Activated naive CD4-positive, alpha-beta T cell treated with anti-CD3 and anti-CD28 coated beads for 36 hours (primary cell): ENCODE data around the gene RACK1. TPM values are rescaled to one million over a fixed set of nuclear protein-coding genes. Genes with fewer than 3 reads are reported as not detected.
A peak's percentile ranks its signal among the peaks of the same experiment; 100 is the strongest.

Source experiments
- CTCF ChIA-PET: fragments of 350-600 bp; sonication (Branson Sonifier 250); formaldehyde crosslinking; loops from one replicate; lab custom pipeline; 2021; ENCODE audit warnings: antibody characterized with exemption; lab: Charles Lee
- DNase-seq: peaks from one replicate; pipeline ENCODE4 v3.0.0-alpha.2; 2020
- H3K27ac Mint-ChIP-seq: one replicate; pipeline ENCODE4 v1.8.0; 2021; ENCODE audit warnings: mild to moderate bottlenecking, mixed read lengths
- H3K27me3 Mint-ChIP-seq: one replicate; pipeline ENCODE4 v1.8.0; 2021; ENCODE audit warnings: low read depth, mixed read lengths
- H3K36me3 Mint-ChIP-seq: one replicate; pipeline ENCODE4 v1.8.0; 2021; ENCODE audit warnings: low read depth, mixed read lengths
- H3K4me1 Mint-ChIP-seq: one replicate; pipeline ENCODE4 v1.8.0; 2021; ENCODE audit warnings: low read depth, mixed read lengths
- H3K4me3 Mint-ChIP-seq: one replicate; pipeline ENCODE4 v1.8.0; 2021; ENCODE audit warnings: mild to moderate bottlenecking, moderate library complexity, mixed read lengths
- H3K9me3 Mint-ChIP-seq: one replicate; pipeline ENCODE4 v1.8.0; 2021; ENCODE audit warnings: mixed read lengths
- intact Hi-C: fragments of 100-400 bp; cut with micrococcal nuclease; formaldehyde crosslinking; loops from one replicate; pipeline ENCODE4 v1.15.1; 2023
- microRNA-seq: library from miRNA; unstranded; fragments of <30 nt; microRNA quantifications from one replicate; pipeline ENCODE4 v1.2.0, GENCODE V29; 2022; ENCODE audit warnings: borderline microRNAs expressed, borderline replicate concordance
- total RNA-seq, 2 experiments: library from RNA; stranded (reverse); gene quantifications; one replicate each; pipeline ENCODE4 v1.2.3, GENCODE V29; 2021

The RACK1 gene
- total RNA-seq, 2 experiments from 2014 or later: 3,176 to 3,362 TPM

GRCh38 chr5:181187500-181188213, 56.0 kb downstream of the RACK1 start:
- Mint-ChIP-seq H3K4me1 (peaks cover 33% of the 10 kb centered on the region), H3K4me3 (peak overlapping the region; percentile 85)

GRCh38 chr5:181186986-181187499, 56.7 kb downstream of the RACK1 start:
- Mint-ChIP-seq H3K36me3 (peaks cover 10% of the 10 kb centered on the region), H3K9me3 (no peaks in the 10 kb centered on the region), H3K27me3 (peaks cover 10% of the 10 kb centered on the region), H3K4me3 (peak overlapping the region; percentile 85), H3K4me1 (peaks cover 34% of the 10 kb centered on the region), H3K27ac (peak overlapping the region; percentile 94)
- no peak for DNase-seq
- CTCF ChIA-PET: interaction anchor here (2.6 kb wide), 1 partner anchor 14 kb away, joined by 12 read pairs; no protein-coding TSS in a partner anchor
- intact Hi-C loops: loop anchor here (10.0 kb wide), 1 partner anchor 1562 kb away; the partner anchor contains the start of gene HNRNPH1

More at GRCh38 chr5:181187500-181188213, 56.0 kb downstream of the RACK1 start:
- Mint-ChIP-seq H3K27ac (peak overlapping the region; percentile 94), H3K27me3 (peaks cover 10% of the 10 kb centered on the region), H3K9me3 (no peaks in the 10 kb centered on the region), H3K36me3 (peaks cover 10% of the 10 kb centered on the region)
- intact Hi-C loops: loop anchor here (1.0 to 10.0 kb wide), 2 partner anchors 27 to 1563 kb away; partner anchors contain the start of gene HNRNPH1
- CTCF ChIA-PET: interaction anchor here (1.5 to 2.6 kb wide), 2 partner anchors 15 to 17 kb away, joined by 4 to 12 read pairs; no protein-coding TSS in a partner anchor
- peak; percentile 84 for DNase-seq

Small RNAs within 50 kb of the gene (microRNA-seq; reads per million reads assigned to microRNA genes)
- gene MIR4638: not detected

Other genes with a start within 250 kb of the RACK1 start
- not detected for gene BTNL9, start 203.6 kb downstream of the RACK1 start, total RNA-seq
- gene OR2V1, start 112.7 kb downstream of the RACK1 start, total RNA-seq: not detected
- not detected for gene OR2V2, start 96.3 kb downstream of the RACK1 start, total RNA-seq
- 1 to 10 TPM; 1.6 to 1.8 TPM for gene TRIM7, start 38.7 kb downstream of the RACK1 start, total RNA-seq
- 10 to 100 TPM; 36.5 to 37.3 TPM for gene TRIM41, start 20.6 kb downstream of the RACK1 start, total RNA-seq
- 10 to 100 TPM; 10.5 to 10.9 TPM for gene TRIM52, start 17.2 kb upstream of the RACK1 start, total RNA-seq
- not detected for gene OR4F3, start 123.4 kb upstream of the RACK1 start, total RNA-seq